ENCODE results near the gene ELOVL6. TPM values are rescaled to one million over a fixed set of nuclear protein-coding genes. Genes with fewer than 3 reads are reported as not detected.

ELOVL6 gene
- total RNA-seq, 1 donor from 2014 or later = 11.0 TPM

DNA sequence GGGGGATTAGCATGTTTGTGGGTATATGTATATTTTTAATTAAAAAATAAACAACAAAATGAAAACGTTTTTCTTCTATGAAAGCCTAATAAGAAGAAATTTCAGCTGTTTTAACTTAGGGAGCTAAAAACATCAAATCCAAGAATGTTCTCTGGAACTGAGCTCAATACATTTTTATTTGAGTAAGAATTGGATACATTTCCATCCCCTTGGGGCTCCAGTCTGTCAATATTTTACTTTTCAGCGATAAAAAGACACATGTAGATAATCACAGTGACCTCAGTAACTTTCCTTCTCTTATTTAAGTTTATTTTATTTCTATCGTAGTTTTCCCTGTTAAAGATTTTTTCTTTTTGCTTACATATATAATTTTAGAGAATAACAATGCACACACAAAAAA is 59.3 kb downstream of the ELOVL6 start:
- peaks cover 10% of the 10 kb centered on the region for H3K4me1 Mint-ChIP-seq (ENCODE audit: low read depth)
- no peaks in the 10 kb centered on the region for H3K9me3 Mint-ChIP-seq (ENCODE audit: low read depth)
- no peak overlapping the region for H3K4me3 Mint-ChIP-seq (ENCODE audit: unreplicated experiment)
- H3K27me3 Mint-ChIP-seq (ENCODE audit: low read depth) = no peaks in the 10 kb centered on the region
- TF ChIP-seq, protein P1, sequence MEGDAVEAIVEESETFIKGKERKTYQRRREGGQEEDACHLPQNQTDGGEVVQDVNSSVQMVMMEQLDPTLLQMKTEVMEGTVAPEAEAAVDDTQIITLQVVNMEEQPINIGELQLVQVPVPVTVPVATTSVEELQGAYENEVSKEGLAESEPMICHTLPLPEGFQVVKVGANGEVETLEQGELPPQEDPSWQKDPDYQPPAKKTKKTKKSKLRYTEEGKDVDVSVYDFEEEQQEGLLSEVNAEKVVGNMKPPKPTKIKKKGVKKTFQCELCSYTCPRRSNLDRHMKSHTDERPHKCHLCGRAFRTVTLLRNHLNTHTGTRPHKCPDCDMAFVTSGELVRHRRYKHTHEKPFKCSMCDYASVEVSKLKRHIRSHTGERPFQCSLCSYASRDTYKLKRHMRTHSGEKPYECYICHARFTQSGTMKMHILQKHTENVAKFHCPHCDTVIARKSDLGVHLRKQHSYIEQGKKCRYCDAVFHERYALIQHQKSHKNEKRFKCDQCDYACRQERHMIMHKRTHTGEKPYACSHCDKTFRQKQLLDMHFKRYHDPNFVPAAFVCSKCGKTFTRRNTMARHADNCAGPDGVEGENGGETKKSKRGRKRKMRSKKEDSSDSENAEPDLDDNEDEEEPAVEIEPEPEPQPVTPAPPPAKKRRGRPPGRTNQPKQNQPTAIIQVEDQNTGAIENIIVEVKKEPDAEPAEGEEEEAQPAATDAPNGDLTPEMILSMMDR (IDR thresholded peaks at IDR 0.05) = no peak
- no peak overlapping the region for H3K27ac Mint-ChIP-seq (ENCODE audit: unreplicated experiment)
- H3K36me3 Mint-ChIP-seq (ENCODE audit: low read depth) = no peaks in the 10 kb centered on the region
- DNase-seq (ENCODE audit: low spot score) = no peak

DNA sequence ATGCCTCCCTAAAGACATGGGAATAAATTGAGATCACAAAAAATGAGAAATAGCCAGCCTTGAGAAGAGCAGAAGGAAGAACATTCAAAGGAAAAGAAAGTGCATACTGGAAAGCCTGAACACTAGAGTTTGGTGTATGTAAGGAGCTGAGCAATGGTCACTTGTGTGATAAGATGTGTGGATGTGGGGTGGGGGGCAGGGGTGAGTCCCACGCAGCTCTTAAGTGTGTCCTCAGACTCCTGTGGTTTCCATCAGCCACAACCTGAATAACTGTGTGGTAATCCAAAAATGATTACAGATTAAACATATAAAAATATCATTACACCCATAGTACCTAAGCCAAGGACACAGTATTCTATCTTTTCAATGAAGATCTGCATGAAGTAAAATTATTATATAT is 59.9 kb downstream of the ELOVL6 start:
- Mint-ChIP-seq H3K4me1 (ENCODE audit: low read depth) (peaks cover 10% of the 10 kb centered on the region), H3K27ac (ENCODE audit: unreplicated experiment) (no peak overlapping the region), H3K27me3 (ENCODE audit: low read depth) (no peaks in the 10 kb centered on the region), H3K4me3 (ENCODE audit: unreplicated experiment) (no peak overlapping the region), H3K9me3 (ENCODE audit: low read depth) (no peaks in the 10 kb centered on the region), H3K36me3 (ENCODE audit: low read depth) (no peaks in the 10 kb centered on the region)
- TF ChIP-seq, protein P1 (IDR thresholded peaks at IDR 0.05) = no peak
- no peak for DNase-seq (ENCODE audit: low spot score)

DNA sequence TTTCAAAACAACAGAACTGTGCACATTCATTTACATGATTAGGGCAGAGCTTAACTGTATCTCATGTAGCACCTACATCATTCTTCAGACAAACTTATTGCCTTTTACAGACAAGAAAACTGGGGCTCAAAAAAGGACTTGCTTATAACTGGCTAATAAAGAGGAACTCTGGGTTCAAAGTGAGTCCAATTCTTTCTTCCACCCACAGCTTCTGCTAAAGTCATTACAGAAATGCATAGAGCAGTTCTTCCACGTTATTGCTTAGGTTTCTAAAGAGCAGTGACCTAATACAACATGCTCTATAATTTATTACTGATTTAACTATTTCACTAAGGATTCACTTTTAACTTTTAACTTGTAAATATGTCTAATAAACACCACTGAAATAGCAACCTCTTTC is 60.6 kb downstream of the ELOVL6 start:
- TF ChIP-seq, protein P1 (IDR thresholded peaks at IDR 0.05) = no peak
- H3K27ac Mint-ChIP-seq (ENCODE audit: unreplicated experiment) = no peak overlapping the region

DNA sequence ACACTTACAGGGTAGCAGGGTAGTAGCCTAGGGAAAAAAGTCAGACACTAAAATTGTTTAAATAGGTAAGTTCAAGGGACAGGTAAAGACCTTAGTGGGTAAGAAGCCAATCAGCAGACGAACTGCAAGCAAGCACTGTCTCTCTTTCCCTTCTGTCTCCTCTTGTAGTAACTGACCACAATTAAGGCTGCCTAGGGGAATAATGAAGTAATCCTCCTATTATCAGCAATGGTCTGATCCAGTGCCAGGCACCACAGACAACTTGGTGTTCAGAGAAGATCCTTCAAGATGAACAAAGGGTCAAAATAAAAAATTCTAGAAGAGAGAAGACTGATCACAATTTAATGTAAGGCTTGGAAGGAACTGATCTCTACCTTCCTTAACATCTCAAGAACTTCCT is 62.9 kb downstream of the ELOVL6 start:
- no peak for DNase-seq (ENCODE audit: low spot score)
- Mint-ChIP-seq H3K9me3 (ENCODE audit: low read depth) (no peaks in the 10 kb centered on the region), H3K27me3 (ENCODE audit: low read depth) (no peaks in the 10 kb centered on the region), H3K4me1 (ENCODE audit: low read depth) (peaks cover 10% of the 10 kb centered on the region), H3K4me3 (ENCODE audit: unreplicated experiment) (no peak overlapping the region), H3K27ac (ENCODE audit: unreplicated experiment) (no peak overlapping the region), H3K36me3 (ENCODE audit: low read depth) (peaks cover 5% of the 10 kb centered on the region)
- TF ChIP-seq, protein P1 (IDR thresholded peaks at IDR 0.05) = no peak

More for the DNA sequence above, 60.6 kb downstream of the ELOVL6 start:
- DNase-seq (ENCODE audit: low spot score) = no peak
- Mint-ChIP-seq H3K36me3 (ENCODE audit: low read depth) (peaks cover 4% of the 10 kb centered on the region), H3K9me3 (ENCODE audit: low read depth) (no peaks in the 10 kb centered on the region), H3K4me1 (ENCODE audit: low read depth) (peaks cover 10% of the 10 kb centered on the region), H3K4me3 (ENCODE audit: unreplicated experiment) (no peak overlapping the region), H3K27me3 (ENCODE audit: low read depth) (no peaks in the 10 kb centered on the region)

DNA sequence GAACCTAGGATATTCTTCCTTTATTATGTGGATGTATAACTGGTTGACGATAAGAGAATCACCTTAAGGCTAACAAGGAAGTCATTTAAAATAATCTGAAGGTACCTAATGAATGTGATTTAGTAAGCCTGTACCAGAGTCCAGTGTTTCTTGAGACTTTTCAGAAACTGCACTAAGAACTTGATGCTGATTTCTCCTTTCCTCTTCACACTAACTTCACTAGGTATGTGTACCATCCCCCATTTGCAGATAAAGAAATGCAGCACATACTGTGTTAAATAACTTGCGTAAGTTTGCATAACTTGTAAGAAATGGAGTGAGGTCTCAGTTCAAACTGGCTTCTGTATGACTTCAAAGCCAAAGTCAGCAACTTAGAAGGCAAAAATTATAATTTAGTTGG is 63.3 kb downstream of the ELOVL6 start:
- H3K27ac Mint-ChIP-seq (ENCODE audit: unreplicated experiment) = no peak overlapping the region
- DNase-seq (ENCODE audit: low spot score) = no peak
- H3K4me3 Mint-ChIP-seq (ENCODE audit: unreplicated experiment) = no peak overlapping the region
- TF ChIP-seq, protein P1 (IDR thresholded peaks at IDR 0.05) = no peak
- peaks cover 10% of the 10 kb centered on the region for H3K4me1 Mint-ChIP-seq (ENCODE audit: low read depth)
- peaks cover 5% of the 10 kb centered on the region for H3K36me3 Mint-ChIP-seq (ENCODE audit: low read depth)
- no peaks in the 10 kb centered on the region for H3K27me3 Mint-ChIP-seq (ENCODE audit: low read depth)
- H3K9me3 Mint-ChIP-seq (ENCODE audit: low read depth) = no peaks in the 10 kb centered on the region

All from chondrocyte (in vitro differentiated cells).